ENCODE results near the gene MEPE. TPM values are rescaled to one million over a fixed set of nuclear protein-coding genes. Genes with fewer than 3 reads are reported as not detected.

Gene MEPE
- total RNA-seq, result not detected

- ATAC-seq (ENCODE audit: low FRiP score), result no peak
- DNase-seq (ENCODE audit: low spot score), result no peak
- no peak for TF ChIP-seq CTCF (IDR thresholded peaks at IDR 0.05)
Measured at GRCh38 chr4:87832669-87833068, at the start of gene MEPE. Gene MEPE, plus strand, starts transcription at chr4:87832969. Its CDS starts 1,746 bp downstream, at chr4:87834715.

- ATAC-seq (ENCODE audit: low FRiP score) (no peak), DNase-seq (ENCODE audit: low spot score) (no peak)
- no peak for TF ChIP-seq CTCF (IDR thresholded peaks at IDR 0.05)
Measured at GRCh38 chr4:87783781-87784180, 49.0 kb upstream of the MEPE start.

- ATAC-seq (ENCODE audit: low FRiP score), result no peak
- DNase-seq (ENCODE audit: low spot score), result no peak
- TF ChIP-seq CTCF (IDR thresholded peaks at IDR 0.05), result no peak
Measured at GRCh38 chr4:87785731-87786509, 46.8 kb upstream of the MEPE start.

- DNase-seq (ENCODE audit: low spot score) (no peak), ATAC-seq (ENCODE audit: low FRiP score) (no peak)
Measured at GRCh38 chr4:87799301-87800113, 33.3 kb upstream of the MEPE start, which contains the start of gene IBSP. Gene IBSP, plus strand, starts transcription at chr4:87799554. Its CDS starts 2,808 bp downstream, at chr4:87802362.

GRCh38 chr4:87802858-87803257, 29.9 kb upstream of the MEPE start:
- TF ChIP-seq CTCF (IDR thresholded peaks at IDR 0.05), result no peak
- ATAC-seq (ENCODE audit: low FRiP score), result no peak

More at GRCh38 chr4:87799301-87800113, 33.3 kb upstream of the MEPE start, which contains the start of gene IBSP:
- TF ChIP-seq CTCF (IDR thresholded peaks at IDR 0.05), result no peak

GRCh38 chr4:87803421-87803820, 29.3 kb upstream of the MEPE start:
- ATAC-seq (ENCODE audit: low FRiP score) (no peak), DNase-seq (ENCODE audit: low spot score) (no peak)
- TF ChIP-seq CTCF (IDR thresholded peaks at IDR 0.05), result no peak

More at GRCh38 chr4:87802858-87803257, 29.9 kb upstream of the MEPE start:
- DNase-seq (ENCODE audit: low spot score), result no peak

All from omental fat pad (tissue), 4 donors.